HG03521 (cell line): ENCODE results near the gene HIP1.
A peak's percentile ranks its signal among the peaks of the same experiment; 100 is the strongest.
"Not testable (repeated sequence)": the region's sequence is repeated elsewhere in the genome, so short reads cannot be mapped to it uniquely, and the experiment has no call there.

Experiments used
- ATAC-seq: cut with Tn5 transposase; IDR thresholded peaks from one replicate; pipeline ENCODE4 v1.9.1; 2021; ENCODE audit warnings: mild to moderate bottlenecking, moderate library complexity; ENCODE audit not compliant: unreplicated experiment

Gene HIP1

GRCh38 chr7:75619636-75620035 is 119.1 kb downstream of the HIP1 start:
- no peak for ATAC-seq

GRCh38 chr7:75617634-75618234 is 121.0 kb downstream of the HIP1 start:
- peak; percentile 38 for ATAC-seq

GRCh38 chr7:75616421-75617167 is 122.1 kb downstream of the HIP1 start:
- ATAC-seq: no peak

- no peak for ATAC-seq
These were observed 124.3 kb downstream of the HIP1 start for GRCh38 chr7:75614401-75614800.

GRCh38 chr7:75613351-75613750 is 125.4 kb downstream of the HIP1 start:
- ATAC-seq: no peak

- no peak for ATAC-seq
These were observed 127.1 kb downstream of the HIP1 start for GRCh38 chr7:75611557-75612178.

- not testable (repeated sequence) for ATAC-seq
These were observed 129.3 kb downstream of the HIP1 start for GRCh38 chr7:75609416-75609815.

- no peak for ATAC-seq
These were observed 130.2 kb downstream of the HIP1 start for GRCh38 chr7:75608451-75609122.

GRCh38 chr7:75604408-75604807 is 134.3 kb downstream of the HIP1 start:
- ATAC-seq: no peak

- not testable (repeated sequence) for ATAC-seq
These were observed 135.9 kb downstream of the HIP1 start for GRCh38 chr7:75602831-75603230.

- no peak for ATAC-seq
These were observed 137.2 kb downstream of the HIP1 start for GRCh38 chr7:75601539-75601938.

GRCh38 chr7:75600748-75601147 is 138.0 kb downstream of the HIP1 start:
- not testable (repeated sequence) for ATAC-seq

GRCh38 chr7:75599244-75599781 is 139.4 kb downstream of the HIP1 start:
- no peak for ATAC-seq

GRCh38 chr7:75596727-75597614 is 141.8 kb downstream of the HIP1 start:
- ATAC-seq: no peak

- ATAC-seq: no peak
These were observed 143.0 kb downstream of the HIP1 start for GRCh38 chr7:75595766-75596165.

GRCh38 chr7:75593500-75594184 is 145.1 kb downstream of the HIP1 start:
- not testable (repeated sequence) for ATAC-seq

- no peak for ATAC-seq
These were observed 147.1 kb downstream of the HIP1 start for GRCh38 chr7:75591467-75592255.

- no peak for ATAC-seq
These were observed 148.3 kb downstream of the HIP1 start for GRCh38 chr7:75590373-75591005.
